B cell (primary cell): ENCODE measurements around the gene RTN4RL1. TPM values are rescaled to one million over a fixed set of nuclear protein-coding genes. Genes with fewer than 3 reads are reported as not detected.

Experiments
- ATAC-seq: fragments of 200-7000 bp; cut with Tn5 transposase; one replicate; pipeline ENCODE4 v1.10.0; 2021; ENCODE audit warnings: low read depth, mild to moderate bottlenecking, moderate number of reproducible peaks, moderate library complexity
- CTCF ChIA-PET: fragments of 350-600 bp; sonication (Branson Sonifier 250); formaldehyde crosslinking; loops from one replicate; lab custom pipeline; 2021; ENCODE audit warnings: antibody characterized with exemption, inconsistent platforms; lab: Charles Lee
- POLR2A ChIA-PET: fragments of 350-600 bp; sonication (Branson Sonifier 250); formaldehyde crosslinking; loops from one replicate; lab custom pipeline; 2021; ENCODE audit warnings: antibody characterized with exemption; lab: Charles Lee
- DNase-seq: peaks from one replicate; pipeline ENCODE4 v3.0.0; 2013
- H2AFZ ChIP-seq: 2 replicates; pipeline ENCODE4 v1.6.1; 2012; ENCODE audit warnings: mild to moderate bottlenecking, low read depth, low read length; ENCODE audit not compliant: insufficient read depth, poor library complexity, severe bottlenecking
- H3K27ac ChIP-seq, 2 donors: 1 replicate in 1 of 2; 2 replicates in 1 of 2; pipeline ENCODE4 v1.5.1; 2012 to 2013; ENCODE audit warnings: low read length in 2 of 2, mild to moderate bottlenecking in 2 of 2, moderate library complexity in 1 of 2
- H3K27me3 ChIP-seq, 4 experiments: fragments of 200-600 bp in 1 of 4; sonication (generic) in 1 of 4; replicated peaks in 1 of 4; 1 replicate in 2 of 4; 2 replicates in 2 of 4; pipeline versions ENCODE4 v1.6.1 to v1.7.0; 2013 to 2016; ENCODE audit warnings: low read length in 3 of 4, mild to moderate bottlenecking in 2 of 4, mixed read lengths in 1 of 4, moderate library complexity in 1 of 4; ENCODE audit not compliant: insufficient read depth in 4 of 4, control insufficient read depth in 3 of 4; ENCODE audit errors: control extremely low read depth in 1 of 4
- H3K36me3 ChIP-seq, 2 experiments: replicated peaks in 1 of 2; 1 replicate in 1 of 2; 2 replicates in 1 of 2; pipeline versions ENCODE4 v1.6.1 to v1.7.1; 2013; ENCODE audit warnings: low read length in 1 of 2; ENCODE audit not compliant: insufficient read depth in 2 of 2, control insufficient read depth in 1 of 2; ENCODE audit errors: control extremely low read depth in 1 of 2, extremely low read depth in 1 of 2
- H3K4me1 ChIP-seq, 2 donors: fragments of 200-600 bp in 1 of 2; sonication (generic) in 1 of 2; 1 replicate in 1 of 2; 2 replicates in 1 of 2; pipeline versions ENCODE4 v1.5.1 to v1.6.1; 2013 to 2017; ENCODE audit warnings: low read length in 2 of 2; ENCODE audit not compliant: control insufficient read depth in 2 of 2, insufficient read depth in 2 of 2
- H3K4me2 ChIP-seq: replicated peaks from 2 replicates; pipeline ENCODE3; 2012; ENCODE audit warnings: mild to moderate bottlenecking, low read depth, low read length; ENCODE audit not compliant: poor library complexity, severe bottlenecking
- H3K4me3 ChIP-seq, 5 experiments: fragments of 200-600 bp in 1 of 5; sonication (generic) in 1 of 5; 1 replicate in 3 of 5; 2 replicates in 2 of 5; pipeline versions ENCODE4 v1.5.1 to v1.7.0; 2011 to 2016; ENCODE audit warnings: low read length in 4 of 5, mild to moderate bottlenecking in 4 of 5, low read depth in 2 of 5, control low read depth in 1 of 5, moderate library complexity in 1 of 5; ENCODE audit not compliant: insufficient read depth in 1 of 5; ENCODE audit errors: control extremely low read depth in 1 of 5, extremely low read depth in 1 of 5
- H3K79me2 ChIP-seq: fragments of 200-600 bp; sonication (generic); one replicate; pipeline ENCODE4 v1.6.0; 2016; ENCODE audit warnings: low read length; ENCODE audit not compliant: control insufficient read depth, insufficient read depth
- H3K9ac ChIP-seq: fragments of 200-600 bp; sonication (generic); 2 replicates; pipeline ENCODE4 v1.6.1; 2017; ENCODE audit warnings: mild to moderate bottlenecking, low read length, moderate library complexity
- H3K9me3 ChIP-seq, 3 donors: one replicate each; pipeline versions ENCODE4 v1.6.1 to v1.7.1; 2013; ENCODE audit warnings: low read length in 2 of 3; ENCODE audit not compliant: control insufficient read depth in 2 of 3, insufficient read depth in 1 of 3; ENCODE audit errors: control extremely low read depth in 1 of 3
- H4K20me1 ChIP-seq: 2 replicates; pipeline ENCODE4 v1.6.0; 2012; ENCODE audit warnings: mild to moderate bottlenecking, low read length; ENCODE audit not compliant: insufficient read depth, control insufficient read depth, poor library complexity, severe bottlenecking
- H3K27ac Mint-ChIP-seq: one replicate; pipeline ENCODE4 v1.8.0; 2021; ENCODE audit warnings: mixed read lengths
- H3K27me3 Mint-ChIP-seq: one replicate; pipeline ENCODE4 v1.8.0; 2021; ENCODE audit warnings: mixed read lengths
- H3K4me1 Mint-ChIP-seq: one replicate; pipeline ENCODE4 v1.8.0; 2021; ENCODE audit warnings: mixed read lengths
- H3K4me3 Mint-ChIP-seq: one replicate; pipeline ENCODE4 v1.8.0; 2021; ENCODE audit warnings: mixed read lengths
- H3K9me3 Mint-ChIP-seq: one replicate; pipeline ENCODE4 v1.8.0; 2022; ENCODE audit warnings: mixed read lengths; ENCODE audit not compliant: insufficient read depth
- EZH2 ChIP-seq: IDR thresholded peaks from 2 replicates; pipeline ENCODE4 v1.6.1; 2012; ENCODE audit warnings: borderline replicate concordance, low read depth, mild to moderate bottlenecking, moderate library complexity, low read length; ENCODE audit not compliant: insufficient read depth, poor library complexity, severe bottlenecking
- WGBS: methylation state at CpG from one replicate; pipeline ENCODE4 v1.1.5; 2013; ENCODE audit warnings: missing lambda C conversion rate; ENCODE audit not compliant: insufficient coverage; 5-methylcytosine and 5-hydroxymethylcytosine counted together
- intact Hi-C: fragments of 100-400 bp; cut with micrococcal nuclease; formaldehyde crosslinking; loops from one replicate; pipeline ENCODE4 v1.10.0; 2022
- polyA plus RNA-seq: library from polyadenylated mRNA; depleted of rRNA; stranded (reverse); fragments of >200 nt; gene quantifications from 2 replicates; pipeline ENCODE4 v1.2.3, GENCODE V29; 2012
- total RNA-seq, 2 donors: library from RNA; stranded (reverse); fragments of 120-200 nt in 1 of 2; gene quantifications; 1 replicate in 1 of 2; 2 replicates in 1 of 2; pipeline versions ENCODE4 v1.2.3 to v1.2.4, GENCODE V29; 2013 to 2022
- TF ChIP-seq, protein P1 (sequence below): fragments of 200-600 bp; IDR thresholded peaks from one replicate; pipeline ENCODE4 v1.8.0; 2022; ENCODE audit warnings: antibody characterized with exemption, mild to moderate bottlenecking

Gene RTN4RL1
- total and polyA plus RNA-seq, 2 donors (not counting 1 experiment from before 2014, with no cell fraction given): 0.03 to 0.07 TPM

DNA sequence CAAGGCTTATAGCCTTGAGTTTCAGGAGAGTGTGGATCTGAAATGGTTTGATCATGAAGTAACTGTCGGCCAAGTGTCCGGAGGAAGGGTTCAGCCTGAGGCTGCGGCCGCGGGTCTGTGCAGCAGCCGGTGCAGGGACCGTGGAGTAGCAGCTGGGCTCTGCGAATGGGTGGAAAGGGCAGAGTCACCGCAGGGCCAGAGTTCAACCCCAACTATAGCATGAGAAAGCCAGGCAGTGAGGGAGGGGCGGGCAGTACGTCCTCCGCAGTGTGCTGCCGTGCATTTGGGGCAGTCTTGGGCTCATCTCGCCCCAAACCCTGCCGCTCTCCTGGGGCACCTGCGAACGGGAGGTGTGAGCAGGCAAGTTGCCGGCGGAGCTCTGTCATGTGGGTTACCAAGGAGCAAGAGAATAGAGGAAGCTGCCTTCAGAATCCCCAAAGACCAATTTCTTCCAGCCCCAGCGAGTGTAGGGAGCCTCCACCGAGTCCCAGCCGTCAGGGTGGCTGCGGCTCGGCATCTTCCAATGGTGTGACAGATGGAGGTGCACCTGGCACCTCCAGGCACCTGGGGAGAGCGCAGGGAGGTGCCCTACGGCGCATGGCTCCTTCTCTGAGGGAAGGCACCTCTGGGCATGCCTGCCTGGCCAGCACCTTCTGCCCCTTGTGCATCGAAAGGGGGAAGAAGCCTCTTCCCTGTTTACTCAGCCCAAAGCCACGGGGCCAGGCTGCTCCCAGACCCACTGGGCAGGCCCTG, 108.0 kb downstream of the RTN4RL1 start:
- WGBS: 92% methylated on average over 26 of the region's 29 CpGs
- Histone ChIP-seq H3K27ac (no peak overlapping the region), H3K4me1 (peaks cover 0 to 7% of the 10 kb centered on the region in 2 donors), H3K79me2 (no peaks in the 10 kb centered on the region), H3K9ac (no peak overlapping the region), H3K4me3 (no peak overlapping the region), H2AFZ (no peak overlapping the region), H3K36me3 (no peaks in the 10 kb centered on the region), H4K20me1 (no peaks in the 10 kb centered on the region), H3K27me3 (peaks cover 0 to 5% (median 0%) of the 10 kb centered on the region in 4 experiments), H3K9me3 (no peaks in the 10 kb centered on the region), H3K4me2 (no peak overlapping the region)
- DNase-seq: no peak
- H3K4me3 Mint-ChIP-seq: no peak overlapping the region
- ChIA-PET CTCF (interaction anchor here (0.7 to 1.2 kb wide), 2 partner anchors 33 to 328 kb away, joined by 3 to 4 read pairs; no protein-coding TSS in a partner anchor), POLR2A (no interaction called here)
- H3K27ac Mint-ChIP-seq: no peak overlapping the region
- H3K4me1 Mint-ChIP-seq: peaks cover 6% of the 10 kb centered on the region
- H3K9me3 Mint-ChIP-seq: no peaks in the 10 kb centered on the region
- intact Hi-C loops: no loop called here
- TF ChIP-seq EZH2: no peak
- TF ChIP-seq, protein P1, sequence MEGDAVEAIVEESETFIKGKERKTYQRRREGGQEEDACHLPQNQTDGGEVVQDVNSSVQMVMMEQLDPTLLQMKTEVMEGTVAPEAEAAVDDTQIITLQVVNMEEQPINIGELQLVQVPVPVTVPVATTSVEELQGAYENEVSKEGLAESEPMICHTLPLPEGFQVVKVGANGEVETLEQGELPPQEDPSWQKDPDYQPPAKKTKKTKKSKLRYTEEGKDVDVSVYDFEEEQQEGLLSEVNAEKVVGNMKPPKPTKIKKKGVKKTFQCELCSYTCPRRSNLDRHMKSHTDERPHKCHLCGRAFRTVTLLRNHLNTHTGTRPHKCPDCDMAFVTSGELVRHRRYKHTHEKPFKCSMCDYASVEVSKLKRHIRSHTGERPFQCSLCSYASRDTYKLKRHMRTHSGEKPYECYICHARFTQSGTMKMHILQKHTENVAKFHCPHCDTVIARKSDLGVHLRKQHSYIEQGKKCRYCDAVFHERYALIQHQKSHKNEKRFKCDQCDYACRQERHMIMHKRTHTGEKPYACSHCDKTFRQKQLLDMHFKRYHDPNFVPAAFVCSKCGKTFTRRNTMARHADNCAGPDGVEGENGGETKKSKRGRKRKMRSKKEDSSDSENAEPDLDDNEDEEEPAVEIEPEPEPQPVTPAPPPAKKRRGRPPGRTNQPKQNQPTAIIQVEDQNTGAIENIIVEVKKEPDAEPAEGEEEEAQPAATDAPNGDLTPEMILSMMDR: no peak
- peaks cover 8% of the 10 kb centered on the region for H3K27me3 Mint-ChIP-seq
- no peak for ATAC-seq

DNA sequence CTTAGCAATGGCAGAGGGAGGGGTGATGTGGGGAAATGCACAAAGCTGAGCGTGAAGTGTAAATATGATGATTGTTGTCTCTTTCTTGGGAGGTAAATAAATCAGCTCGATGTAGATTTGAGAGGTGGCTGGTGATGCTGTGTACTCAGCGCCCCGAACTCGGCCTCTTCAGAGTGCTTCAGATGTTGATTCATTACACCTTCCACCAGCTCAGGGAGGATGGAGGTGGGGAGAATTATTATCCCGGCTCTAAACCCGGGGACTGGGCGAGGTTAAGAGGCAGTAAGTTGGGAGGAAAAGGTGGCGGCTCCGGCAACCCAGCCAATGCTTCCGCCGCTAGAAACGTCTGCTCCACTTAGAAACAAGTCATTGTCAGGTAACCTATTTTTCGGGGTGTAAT, 108.8 kb downstream of the RTN4RL1 start:
- no peak overlapping the region for H3K4me3 Mint-ChIP-seq
- no peaks in the 10 kb centered on the region for H3K9me3 Mint-ChIP-seq
- Histone ChIP-seq H3K36me3 (no peaks in the 10 kb centered on the region), H3K27ac (no peak overlapping the region), H3K9me3 (no peaks in the 10 kb centered on the region), H3K9ac (no peak overlapping the region), H3K27me3 (peaks cover 0 to 12% (median 5%) of the 10 kb centered on the region in 4 experiments), H3K4me2 (no peak overlapping the region), H3K4me3 (no peak overlapping the region), H2AFZ (peak overlapping the region; percentile 62), H4K20me1 (no peaks in the 10 kb centered on the region), H3K4me1 (peaks cover 0 to 7% of the 10 kb centered on the region in 2 donors), H3K79me2 (no peaks in the 10 kb centered on the region)
- no peak for TF ChIP-seq EZH2
- TF ChIP-seq, protein P1: no peak
- ChIA-PET POLR2A (no interaction called here), CTCF (interaction anchor here (0.7 to 1.2 kb wide), 2 partner anchors 33 to 329 kb away, joined by 3 to 4 read pairs; no protein-coding TSS in a partner anchor)
- 89% methylated on average over 10 of the region's 14 CpGs for WGBS
- intact Hi-C loops: no loop called here
- DNase-seq (no peak), ATAC-seq (no peak)
- peaks cover 16% of the 10 kb centered on the region for H3K27me3 Mint-ChIP-seq
- peaks cover 6% of the 10 kb centered on the region for H3K4me1 Mint-ChIP-seq
- H3K27ac Mint-ChIP-seq: no peak overlapping the region
